GM04503 (cell line): Measurements from ENCODE around the gene GABARAPL2.
A peak's percentile ranks its signal among the peaks of the same experiment; 100 is the strongest.

Source experiments
- DNase-seq: peaks from one replicate; pipeline ENCODE4 v3.0.0-alpha.2; 2012; ENCODE audit warnings: low read depth

The GABARAPL2 gene

GRCh38 chr16:75555213-75555706 lies 10.9 kb upstream of the GABARAPL2 start:
- DNase-seq: peak; percentile 60

GRCh38 chr16:75555707-75556430 lies 10.3 kb upstream of the GABARAPL2 start, which contains the start of gene TMEM231:
TMEM231 (minus strand) TSS chr16:75556252; CDS start chr16:75556209, 43 bp downstream.
- peak; percentile 63 for DNase-seq

- no peak for DNase-seq
Observed at GRCh38 chr16:75556431-75556950, 9.7 kb upstream of the GABARAPL2 start.

- DNase-seq: no peak
Observed at GRCh38 chr16:75558846-75559401, 7.3 kb upstream of the GABARAPL2 start.

- DNase-seq: no peak
Observed at GRCh38 chr16:75559564-75560372, 6.4 kb upstream of the GABARAPL2 start.

GRCh38 chr16:75565640-75566039 lies 539 bp upstream of the GABARAPL2 start:
- no peak for DNase-seq

- DNase-seq: no peak
Observed at GRCh38 chr16:75566758-75567255, 628 bp downstream of the GABARAPL2 start.

GRCh38 chr16:75567911-75568310 lies 1.7 kb downstream of the GABARAPL2 start:
- no peak for DNase-seq

- no peak for DNase-seq
Observed at GRCh38 chr16:75570396-75571065, 4.4 kb downstream of the GABARAPL2 start.

GRCh38 chr16:75572864-75573542 lies 6.8 kb downstream of the GABARAPL2 start:
- no peak for DNase-seq

GRCh38 chr16:75573955-75574354 lies 7.8 kb downstream of the GABARAPL2 start:
- no peak for DNase-seq

GRCh38 chr16:75575958-75576357 lies 9.8 kb downstream of the GABARAPL2 start:
- no peak for DNase-seq

- no peak for DNase-seq
Observed at GRCh38 chr16:75576384-75576811, 10.2 kb downstream of the GABARAPL2 start.

GRCh38 chr16:75578212-75578611 lies 12.0 kb downstream of the GABARAPL2 start:
- no peak for DNase-seq

GRCh38 chr16:75578725-75579124 lies 12.5 kb downstream of the GABARAPL2 start:
- DNase-seq: no peak

- no peak for DNase-seq
Observed at GRCh38 chr16:75579281-75579834, 13.2 kb downstream of the GABARAPL2 start.

GRCh38 chr16:75584108-75584507 lies 17.9 kb downstream of the GABARAPL2 start:
- no peak for DNase-seq

- no peak for DNase-seq
Observed at GRCh38 chr16:75588716-75589115, 22.5 kb downstream of the GABARAPL2 start.

GRCh38 chr16:75589306-75589705 lies 23.1 kb downstream of the GABARAPL2 start:
- no peak for DNase-seq

GRCh38 chr16:75590920-75591843 lies 25.0 kb downstream of the GABARAPL2 start:
- DNase-seq: peak; percentile 31
